Thyroid gland (tissue), 4 donors: Measurements from ENCODE around the gene FOXO3.

Experiments used
- POLR2A ChIP-seq, 2 donors: fragments of 450-650 bp; IDR thresholded peaks; one replicate each; pipeline ENCODE4 v1.6.1; 2017; ENCODE audit warnings: antibody characterized with exemption in 2 of 2, mild to moderate bottlenecking in 2 of 2, moderate library complexity in 1 of 2
- TF ChIP-seq, protein P1 (sequence below), 6 experiments: fragments of 200-600 bp in 3 of 6; fragments of 450-650 bp in 3 of 6; sonication (generic) in 3 of 6; IDR thresholded peaks; one replicate each; pipeline ENCODE4 v1.5.1; 2016 to 2019; ENCODE audit warnings: antibody characterized with exemption in 6 of 6, mild to moderate bottlenecking in 2 of 6, inconsistent platforms in 1 of 6, moderate library complexity in 1 of 6

DNA sequence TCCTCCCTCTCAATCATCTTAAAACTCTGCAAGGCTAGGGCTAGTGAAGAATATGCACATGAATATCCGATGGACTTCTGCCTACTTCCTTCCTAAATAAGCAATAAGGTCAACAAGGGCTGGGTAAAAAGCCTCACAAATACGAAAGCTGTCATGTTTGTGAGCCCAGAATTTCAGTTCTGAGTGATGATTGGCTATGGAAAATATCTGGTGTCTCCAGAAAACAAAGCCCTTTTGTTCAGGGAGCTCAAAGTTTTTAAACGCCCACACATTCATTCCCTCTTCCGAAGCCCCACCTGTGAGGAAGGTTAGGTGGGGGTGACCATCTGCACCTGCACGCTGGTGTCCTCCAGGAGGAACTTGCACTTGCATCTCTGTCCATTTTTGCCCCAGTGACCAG lies 160.6 kb downstream of the FOXO3 start:
- TF ChIP-seq, protein P1, sequence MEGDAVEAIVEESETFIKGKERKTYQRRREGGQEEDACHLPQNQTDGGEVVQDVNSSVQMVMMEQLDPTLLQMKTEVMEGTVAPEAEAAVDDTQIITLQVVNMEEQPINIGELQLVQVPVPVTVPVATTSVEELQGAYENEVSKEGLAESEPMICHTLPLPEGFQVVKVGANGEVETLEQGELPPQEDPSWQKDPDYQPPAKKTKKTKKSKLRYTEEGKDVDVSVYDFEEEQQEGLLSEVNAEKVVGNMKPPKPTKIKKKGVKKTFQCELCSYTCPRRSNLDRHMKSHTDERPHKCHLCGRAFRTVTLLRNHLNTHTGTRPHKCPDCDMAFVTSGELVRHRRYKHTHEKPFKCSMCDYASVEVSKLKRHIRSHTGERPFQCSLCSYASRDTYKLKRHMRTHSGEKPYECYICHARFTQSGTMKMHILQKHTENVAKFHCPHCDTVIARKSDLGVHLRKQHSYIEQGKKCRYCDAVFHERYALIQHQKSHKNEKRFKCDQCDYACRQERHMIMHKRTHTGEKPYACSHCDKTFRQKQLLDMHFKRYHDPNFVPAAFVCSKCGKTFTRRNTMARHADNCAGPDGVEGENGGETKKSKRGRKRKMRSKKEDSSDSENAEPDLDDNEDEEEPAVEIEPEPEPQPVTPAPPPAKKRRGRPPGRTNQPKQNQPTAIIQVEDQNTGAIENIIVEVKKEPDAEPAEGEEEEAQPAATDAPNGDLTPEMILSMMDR (IDR thresholded peaks at IDR 0.05) = no peak
- TF ChIP-seq POLR2A (IDR thresholded peaks at IDR 0.05) = no peak
